ENCODE data around the gene ICAM4. TPM values are rescaled to one million over a fixed set of nuclear protein-coding genes. Genes with fewer than 3 reads are reported as not detected.
A peak's percentile ranks its signal among the peaks of the same experiment; 100 is the strongest.

Gene ICAM4
- total and polyA plus RNA-seq, 2 of the 13 experiments (the other 11 are each of a cell fraction or from before 2014, with no cell fraction given): 2.9 to 4.0 TPM

DNA sequence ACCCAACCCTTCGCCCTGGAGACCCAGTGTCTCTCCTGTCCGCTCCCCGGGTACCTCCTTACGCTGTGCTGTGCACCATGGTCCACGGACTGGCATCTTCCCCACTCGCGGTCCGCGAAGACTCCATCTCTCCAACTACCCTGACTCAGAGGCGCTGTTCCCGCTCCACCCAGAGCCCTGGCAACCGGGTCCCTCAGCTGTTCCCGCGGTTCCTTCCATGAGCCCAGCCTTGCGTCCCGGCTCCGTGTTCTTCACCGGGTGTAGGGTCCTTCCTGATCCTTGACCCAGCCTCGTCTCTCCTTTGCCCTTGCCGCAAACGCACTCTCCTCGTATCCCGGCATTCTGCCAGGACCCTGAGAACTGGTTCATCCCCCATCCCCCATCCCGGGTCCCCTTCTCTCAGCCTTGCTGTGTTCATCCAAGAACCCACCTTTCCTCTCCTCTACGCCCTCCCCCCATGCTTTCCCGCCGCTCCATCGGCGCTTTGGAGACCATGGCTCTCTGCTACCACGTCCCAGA, 3.7 kb downstream of the ICAM4 start (continued):
- TF ChIP-seq, protein P1, sequence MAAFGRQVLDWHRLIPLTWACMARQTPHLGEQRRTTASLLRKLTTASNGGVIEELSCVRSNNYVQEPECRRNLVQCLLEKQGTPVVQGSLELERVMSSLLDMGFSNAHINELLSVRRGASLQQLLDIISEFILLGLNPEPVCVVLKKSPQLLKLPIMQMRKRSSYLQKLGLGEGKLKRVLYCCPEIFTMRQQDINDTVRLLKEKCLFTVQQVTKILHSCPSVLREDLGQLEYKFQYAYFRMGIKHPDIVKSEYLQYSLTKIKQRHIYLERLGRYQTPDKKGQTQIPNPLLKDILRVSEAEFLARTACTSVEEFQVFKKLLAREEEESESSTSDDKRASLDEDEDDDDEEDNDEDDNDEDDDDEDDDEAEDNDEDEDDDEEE (CRISPR knock-in tag; IDR thresholded peaks at IDR 0.05): 0 out of 2 replicates have a peak, but pooled peaks have one; percentile 29
- TF ChIP-seq FLYWCH1 (CRISPR knock-in tag; IDR thresholded peaks at IDR 0.05): 0 out of 2 replicates have a peak, but pooled peaks have one; percentile 28

DNA sequence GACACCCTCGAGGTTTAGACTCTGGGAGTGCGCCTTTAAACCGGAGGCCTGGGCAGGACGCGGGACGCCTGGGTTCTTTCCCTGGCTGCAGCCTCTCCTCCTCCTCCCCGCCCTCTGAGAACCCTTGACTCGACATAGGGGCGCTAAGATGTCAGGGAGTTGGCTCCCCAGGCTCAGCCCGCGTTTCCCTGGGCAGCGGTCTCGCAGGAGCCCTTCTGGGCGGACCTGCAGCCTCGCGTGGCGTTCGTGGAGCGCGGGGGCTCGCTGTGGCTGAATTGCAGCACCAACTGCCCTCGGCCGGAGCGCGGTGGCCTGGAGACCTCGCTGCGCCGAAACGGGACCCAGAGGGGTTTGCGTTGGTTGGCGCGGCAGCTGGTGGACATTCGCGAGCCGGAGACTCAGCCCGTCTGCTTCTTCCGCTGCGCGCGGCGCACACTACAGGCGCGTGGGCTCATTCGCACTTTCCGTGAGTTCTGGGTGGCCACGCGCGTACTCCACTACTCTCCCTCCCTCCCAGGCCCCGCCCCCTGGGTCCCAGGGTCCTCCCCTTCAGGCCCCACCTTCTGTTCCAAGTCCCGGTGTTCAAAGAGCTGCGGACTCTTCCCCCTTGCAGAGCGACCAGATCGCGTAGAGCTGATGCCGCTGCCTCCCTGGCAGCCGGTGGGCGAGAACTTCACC, 4.3 kb downstream of the ICAM4 start:
- intact Hi-C loops (cut with micrococcal nuclease; ENCODE audit: unreplicated experiment): no loop called here
- no peak for TF ChIP-seq CEBPB (IDR thresholded peaks at IDR 0.05; ENCODE audit: borderline replicate concordance, low read depth, low read length)
- TF ChIP-seq SCMH1 (CRISPR knock-in tag; IDR thresholded peaks at IDR 0.05; ENCODE audit: borderline replicate concordance): no peak
- peak; percentile 18 for TF ChIP-seq AGO1 (IDR thresholded peaks at IDR 0.05; ENCODE audit: low read depth, low read length, poor library complexity, severe bottlenecking)
- TF ChIP-seq TBX2 (CRISPR knock-in tag; IDR thresholded peaks at IDR 0.05; ENCODE audit: borderline replicate concordance): no peak
- TF ChIP-seq, protein P2, sequence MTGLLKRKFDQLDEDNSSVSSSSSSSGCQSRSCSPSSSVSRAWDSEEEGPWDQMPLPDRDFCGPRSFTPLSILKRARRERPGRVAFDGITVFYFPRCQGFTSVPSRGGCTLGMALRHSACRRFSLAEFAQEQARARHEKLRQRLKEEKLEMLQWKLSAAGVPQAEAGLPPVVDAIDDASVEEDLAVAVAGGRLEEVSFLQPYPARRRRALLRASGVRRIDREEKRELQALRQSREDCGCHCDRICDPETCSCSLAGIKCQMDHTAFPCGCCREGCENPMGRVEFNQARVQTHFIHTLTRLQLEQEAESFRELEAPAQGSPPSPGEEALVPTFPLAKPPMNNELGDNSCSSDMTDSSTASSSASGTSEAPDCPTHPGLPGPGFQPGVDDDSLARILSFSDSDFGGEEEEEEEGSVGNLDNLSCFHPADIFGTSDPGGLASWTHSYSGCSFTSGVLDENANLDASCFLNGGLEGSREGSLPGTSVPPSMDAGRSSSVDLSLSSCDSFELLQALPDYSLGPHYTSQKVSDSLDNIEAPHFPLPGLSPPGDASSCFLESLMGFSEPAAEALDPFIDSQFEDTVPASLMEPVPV (CRISPR knock-in tag; IDR thresholded peaks at IDR 0.05): 0 out of 2 replicates have a peak, but pooled peaks have one; percentile 5
- TF ChIP-seq REPIN1 (CRISPR knock-in tag; IDR thresholded peaks at IDR 0.05; ENCODE audit: borderline replicate concordance, low read depth): no peak
- TF ChIP-seq, protein P3, sequence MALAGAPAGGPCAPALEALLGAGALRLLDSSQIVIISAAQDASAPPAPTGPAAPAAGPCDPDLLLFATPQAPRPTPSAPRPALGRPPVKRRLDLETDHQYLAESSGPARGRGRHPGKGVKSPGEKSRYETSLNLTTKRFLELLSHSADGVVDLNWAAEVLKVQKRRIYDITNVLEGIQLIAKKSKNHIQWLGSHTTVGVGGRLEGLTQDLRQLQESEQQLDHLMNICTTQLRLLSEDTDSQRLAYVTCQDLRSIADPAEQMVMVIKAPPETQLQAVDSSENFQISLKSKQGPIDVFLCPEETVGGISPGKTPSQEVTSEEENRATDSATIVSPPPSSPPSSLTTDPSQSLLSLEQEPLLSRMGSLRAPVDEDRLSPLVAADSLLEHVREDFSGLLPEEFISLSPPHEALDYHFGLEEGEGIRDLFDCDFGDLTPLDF (CRISPR knock-in tag; IDR thresholded peaks at IDR 0.05): no peak
- no peak for TF ChIP-seq NFRKB (IDR thresholded peaks at IDR 0.05)
- TF ChIP-seq, protein P4, sequence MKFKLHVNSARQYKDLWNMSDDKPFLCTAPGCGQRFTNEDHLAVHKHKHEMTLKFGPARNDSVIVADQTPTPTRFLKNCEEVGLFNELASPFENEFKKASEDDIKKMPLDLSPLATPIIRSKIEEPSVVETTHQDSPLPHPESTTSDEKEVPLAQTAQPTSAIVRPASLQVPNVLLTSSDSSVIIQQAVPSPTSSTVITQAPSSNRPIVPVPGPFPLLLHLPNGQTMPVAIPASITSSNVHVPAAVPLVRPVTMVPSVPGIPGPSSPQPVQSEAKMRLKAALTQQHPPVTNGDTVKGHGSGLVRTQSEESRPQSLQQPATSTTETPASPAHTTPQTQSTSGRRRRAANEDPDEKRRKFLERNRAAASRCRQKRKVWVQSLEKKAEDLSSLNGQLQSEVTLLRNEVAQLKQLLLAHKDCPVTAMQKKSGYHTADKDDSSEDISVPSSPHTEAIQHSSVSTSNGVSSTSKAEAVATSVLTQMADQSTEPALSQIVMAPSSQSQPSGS (CRISPR knock-in tag; IDR thresholded peaks at IDR 0.05): no peak
- TF ChIP-seq KLF15 (CRISPR knock-in tag; IDR thresholded peaks at IDR 0.05; ENCODE audit: borderline replicate concordance): no peak
- no peak for TF ChIP-seq ZNF891 (CRISPR knock-in tag; IDR thresholded peaks at IDR 0.05)
- no peak for TF ChIP-seq NFE2L2 (IDR thresholded peaks at IDR 0.05; ENCODE audit: low read length)
- TF ChIP-seq THYN1 (CRISPR knock-in tag; IDR thresholded peaks at IDR 0.05; ENCODE audit: borderline replicate concordance, low read depth): no peak
- TF ChIP-seq SPEN (CRISPR knock-in tag; IDR thresholded peaks at IDR 0.05; ENCODE audit: low read depth): no peak

More for the DNA sequence above, 4.3 kb downstream of the ICAM4 start:
- ATAC-seq (peak; percentile 16), DNase-seq (ENCODE audit: low spot score) (peak; percentile 43), FAIRE-seq (peak; percentile 42)
- Histone ChIP-seq H3K9ac (ENCODE audit: insufficient read depth, low read depth, low read length) (0 out of 2 replicates have a peak overlapping the region, but pooled peaks have one; percentile 31), H3K4me1 (ENCODE audit: insufficient read depth, low read length) (peaks cover 75% of the 10 kb centered on the region), H3K4me2 (ENCODE audit: low read depth, low read length) (peak overlapping the region; percentile 97), H3K36me3 (replicated peaks in 1 of 2; ENCODE audit: control insufficient read depth in 1 of 2, insufficient read depth in 2 of 2, low read length in 2 of 2) (no peaks in the 10 kb centered on the region; a peak in 2 of 5 replicates), H2AFZ (ENCODE audit: low read length) (no peak overlapping the region), H3K4me3 (replicated peaks in 1 of 3; ENCODE audit: insufficient read depth in 1 of 3, low read depth in 2 of 3, low read length in 3 of 3) (peak overlapping the region; percentile 52 to 79 (median 62)), H3K27ac (ENCODE audit: extremely low read length, insufficient read depth, low read length) (no peak overlapping the region), H4K20me1 (ENCODE audit: insufficient read depth, low read length) (no peaks in the 10 kb centered on the region), H3K27me3 (ENCODE audit: control insufficient read depth in 1 of 2, insufficient read depth in 2 of 2, low read length in 2 of 2) (peaks cover 0 to 20% of the 10 kb centered on the region in 2 experiments; a peak in 3 of 5 replicates), H3K9me3 (ENCODE audit: low read length) (no peaks in the 10 kb centered on the region), H3K79me2 (ENCODE audit: insufficient read depth, low read length) (no peaks in the 10 kb centered on the region)
- ChIA-PET POLR2A (interaction anchor here (0.6 to 7.3 kb wide), 7 partner anchors 11 to 98 kb away, joined by 3 to 149 read pairs (median 4); partner anchors contain the start of genes ICAM1, RAVER1 and TYK2), CTCF (ENCODE audit: low intra/inter-chr PET ratio, low total read pairs) (no interaction called here)
- WGBS (ENCODE audit: low lambda C conversion rate): under 1% methylated on average over 15 of the region's 57 CpGs
- BruUV-seq (replicated peaks): no TSS peak
- in situ Hi-C loops (cut with HindIII; ENCODE audit: extremely low pct_ligation_motif_present, low pct_unique_long_range_greater_than_20kb): no loop called here
